ENCODE measurements around the gene PACSIN1. TPM values are rescaled to one million over a fixed set of nuclear protein-coding genes. Genes with fewer than 3 reads are reported as not detected.

Gene PACSIN1
- total RNA-seq, 1 donor from 2014 or later = 0.11 TPM

- ChIA-PET CTCF (no interaction called here), POLR2A (no interaction called here)
- intact Hi-C loops (cut with micrococcal nuclease) = no loop called here
- Mint-ChIP-seq H3K9me3 (peaks cover 11% of the 10 kb centered on the region), H3K27me3 (peaks cover 6% of the 10 kb centered on the region), H3K36me3 (ENCODE audit: low read depth) (no peaks in the 10 kb centered on the region), H3K4me1 (no peaks in the 10 kb centered on the region), H3K27ac (no peak overlapping the region), H3K4me3 (no peak overlapping the region)
- ATAC-seq (ENCODE audit: low read depth) (no peak), DNase-seq (no peak)
- TF ChIP-seq CTCF (IDR thresholded peaks at IDR 0.05) = no peak
Measured at GRCh38 chr6:34513646-34514045, 47.8 kb downstream of the PACSIN1 start.

- no peak overlapping the region for H3K4me3 Mint-ChIP-seq
- CTCF ChIA-PET = no interaction called here
- no peaks in the 10 kb centered on the region for H3K36me3 Mint-ChIP-seq (ENCODE audit: low read depth)
- intact Hi-C loops (cut with micrococcal nuclease) = no loop called here
- H3K4me1 Mint-ChIP-seq = no peaks in the 10 kb centered on the region
- POLR2A ChIA-PET = no interaction called here
- ATAC-seq (ENCODE audit: low read depth) (no peak), DNase-seq (no peak)
- H3K27ac Mint-ChIP-seq = no peak overlapping the region
- peaks cover 7% of the 10 kb centered on the region for H3K9me3 Mint-ChIP-seq
- TF ChIP-seq CTCF (IDR thresholded peaks at IDR 0.05) = no peak
- H3K27me3 Mint-ChIP-seq = peaks cover 6% of the 10 kb centered on the region
Measured at GRCh38 chr6:34514112-34514511, 48.2 kb downstream of the PACSIN1 start.

GRCh38 chr6:34514593-34515472 lies 49.0 kb downstream of the PACSIN1 start:
- DNase-seq (no peak), ATAC-seq (ENCODE audit: low read depth) (no peak)
- peaks cover 6% of the 10 kb centered on the region for H3K27me3 Mint-ChIP-seq
- no peak overlapping the region for H3K27ac Mint-ChIP-seq
- no peak overlapping the region for H3K4me3 Mint-ChIP-seq
- H3K36me3 Mint-ChIP-seq (ENCODE audit: low read depth) = no peaks in the 10 kb centered on the region
- H3K4me1 Mint-ChIP-seq = no peaks in the 10 kb centered on the region
- ChIA-PET POLR2A (no interaction called here), CTCF (no interaction called here)
- intact Hi-C loops (cut with micrococcal nuclease) = no loop called here
- peaks cover 5% of the 10 kb centered on the region for H3K9me3 Mint-ChIP-seq
- TF ChIP-seq CTCF (IDR thresholded peaks at IDR 0.05) = no peak

- no peaks in the 10 kb centered on the region for H3K9me3 Mint-ChIP-seq
- ChIA-PET POLR2A (no interaction called here), CTCF (no interaction called here)
- H3K36me3 Mint-ChIP-seq (ENCODE audit: low read depth) = no peaks in the 10 kb centered on the region
- H3K27me3 Mint-ChIP-seq = peaks cover 6% of the 10 kb centered on the region
- no peak overlapping the region for H3K27ac Mint-ChIP-seq
- ATAC-seq (ENCODE audit: low read depth) (no peak), DNase-seq (no peak)
- intact Hi-C loops (cut with micrococcal nuclease) = no loop called here
- H3K4me3 Mint-ChIP-seq = no peak overlapping the region
- no peak for TF ChIP-seq CTCF (IDR thresholded peaks at IDR 0.05)
- no peaks in the 10 kb centered on the region for H3K4me1 Mint-ChIP-seq
Measured at GRCh38 chr6:34515473-34516387, 49.9 kb downstream of the PACSIN1 start.
